Astrocyte (in vitro differentiated cells and primary cell): ENCODE results near the gene FBXO22.

Experiments used
- EZH2 ChIP-seq: IDR thresholded peaks from 2 replicates; pipeline ENCODE4 v1.6.1; 2012; ENCODE audit warnings: mild to moderate bottlenecking, low read length, inconsistent platforms; ENCODE audit not compliant: insufficient read depth
- TF ChIP-seq, protein P1 (sequence below): IDR thresholded peaks from 2 replicates; pipeline ENCODE4 v1.5.1; 2011; ENCODE audit warnings: low read depth, mild to moderate bottlenecking, inconsistent platforms, low read length, moderate library complexity; ENCODE audit not compliant: insufficient read depth

DNA sequence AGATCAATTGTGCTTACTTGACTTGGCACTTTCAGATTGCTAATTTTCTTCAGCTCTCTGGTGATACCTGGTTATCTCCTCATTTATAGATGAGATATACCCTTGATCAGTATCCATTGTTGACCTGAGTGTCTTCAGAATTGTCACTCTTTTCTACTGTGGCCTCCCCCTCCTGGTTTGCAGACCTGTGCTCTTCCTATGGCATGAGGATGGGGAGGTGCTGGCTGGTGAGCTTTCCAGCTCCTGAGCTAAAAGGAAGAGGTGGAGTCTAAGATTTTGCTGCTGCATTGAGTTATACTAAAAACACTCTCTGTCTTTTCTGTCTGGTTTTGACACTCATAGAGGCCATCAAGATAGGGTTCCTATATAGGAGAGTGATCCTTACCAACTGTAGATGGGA is 36.8 kb upstream of the FBXO22 start:
- TF ChIP-seq, protein P1, sequence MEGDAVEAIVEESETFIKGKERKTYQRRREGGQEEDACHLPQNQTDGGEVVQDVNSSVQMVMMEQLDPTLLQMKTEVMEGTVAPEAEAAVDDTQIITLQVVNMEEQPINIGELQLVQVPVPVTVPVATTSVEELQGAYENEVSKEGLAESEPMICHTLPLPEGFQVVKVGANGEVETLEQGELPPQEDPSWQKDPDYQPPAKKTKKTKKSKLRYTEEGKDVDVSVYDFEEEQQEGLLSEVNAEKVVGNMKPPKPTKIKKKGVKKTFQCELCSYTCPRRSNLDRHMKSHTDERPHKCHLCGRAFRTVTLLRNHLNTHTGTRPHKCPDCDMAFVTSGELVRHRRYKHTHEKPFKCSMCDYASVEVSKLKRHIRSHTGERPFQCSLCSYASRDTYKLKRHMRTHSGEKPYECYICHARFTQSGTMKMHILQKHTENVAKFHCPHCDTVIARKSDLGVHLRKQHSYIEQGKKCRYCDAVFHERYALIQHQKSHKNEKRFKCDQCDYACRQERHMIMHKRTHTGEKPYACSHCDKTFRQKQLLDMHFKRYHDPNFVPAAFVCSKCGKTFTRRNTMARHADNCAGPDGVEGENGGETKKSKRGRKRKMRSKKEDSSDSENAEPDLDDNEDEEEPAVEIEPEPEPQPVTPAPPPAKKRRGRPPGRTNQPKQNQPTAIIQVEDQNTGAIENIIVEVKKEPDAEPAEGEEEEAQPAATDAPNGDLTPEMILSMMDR = no peak
- no peak for TF ChIP-seq EZH2
